Activated CD8-positive, alpha-beta memory T cell treated with anti-CD3 and anti-CD28 coated beads, Interleukin-2, amount 50 U/mL, for 1 hour (primary cell): ENCODE measurements around the gene PDGFD.

Source experiments
- DNase-seq: peaks from one replicate; pipeline ENCODE4 v3.0.0-alpha.2; 2020; ENCODE audit errors: extremely low read depth

Gene PDGFD

DNA sequence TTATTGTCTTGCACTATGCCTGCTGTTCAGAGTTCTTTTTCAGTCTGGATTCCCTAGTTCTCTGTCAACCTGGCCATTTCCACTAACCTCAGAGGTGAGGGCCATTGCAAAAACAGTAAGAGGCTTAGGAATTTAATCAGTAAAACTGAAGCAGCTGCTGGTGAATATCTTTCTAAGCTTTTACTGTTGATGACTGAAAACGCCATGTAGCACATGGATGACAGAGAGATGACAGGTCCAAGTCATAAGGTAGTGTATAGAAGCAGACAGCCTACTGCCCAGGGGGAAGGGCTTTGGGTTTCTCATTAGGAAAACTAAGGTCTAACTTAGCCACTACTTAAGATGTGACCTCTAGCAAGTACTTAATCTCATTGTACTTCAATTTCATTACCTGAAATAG, 280.1 kb downstream of the PDGFD start:
- DNase-seq: no peak

DNA sequence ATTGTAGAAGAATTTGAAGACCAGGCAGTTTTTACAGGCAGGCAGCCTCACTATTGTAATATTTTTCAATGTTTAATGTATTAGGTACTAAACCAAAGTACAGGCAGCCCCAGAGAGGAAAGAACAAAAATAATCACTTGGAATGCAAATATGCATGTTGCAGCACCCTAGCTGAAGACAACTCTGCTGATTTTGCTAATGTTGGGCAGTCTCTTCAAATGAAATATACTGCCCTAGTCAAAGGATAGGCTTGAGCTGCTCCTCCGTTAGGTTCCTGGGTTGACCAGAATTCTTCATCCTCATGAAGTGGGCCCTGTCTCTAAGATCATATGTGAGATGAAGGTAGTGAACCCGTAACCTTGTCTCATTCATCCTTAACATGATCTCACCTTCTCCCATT, 280.7 kb downstream of the PDGFD start:
- DNase-seq: no peak

DNA sequence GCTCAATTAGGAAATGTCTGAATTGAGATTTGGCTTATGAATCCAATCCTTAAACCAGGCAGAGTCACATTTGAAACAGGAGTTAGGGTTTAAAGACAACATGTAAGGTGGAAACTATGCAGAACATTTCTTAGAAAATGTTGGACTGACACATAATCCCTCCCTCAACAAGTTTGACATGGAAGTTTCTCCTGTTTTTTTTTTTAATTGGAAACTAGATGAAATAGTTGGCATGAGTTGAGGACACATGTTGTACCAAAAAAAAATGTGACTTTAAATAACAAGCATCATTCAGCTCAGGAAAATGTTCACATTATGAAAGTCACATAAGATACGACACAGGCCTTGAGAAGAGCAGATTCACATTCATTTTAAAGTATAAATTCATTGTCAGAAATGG, 282.4 kb downstream of the PDGFD start:
- DNase-seq: no peak

- DNase-seq: no peak
Measured at GRCh38 chr11:103880968-103881367, 283.0 kb downstream of the PDGFD start.

GRCh38 chr11:103878646-103879045, 285.3 kb downstream of the PDGFD start:
- DNase-seq: no peak

- DNase-seq: no peak
Measured at GRCh38 chr11:103877221-103877620, 286.7 kb downstream of the PDGFD start.

DNA sequence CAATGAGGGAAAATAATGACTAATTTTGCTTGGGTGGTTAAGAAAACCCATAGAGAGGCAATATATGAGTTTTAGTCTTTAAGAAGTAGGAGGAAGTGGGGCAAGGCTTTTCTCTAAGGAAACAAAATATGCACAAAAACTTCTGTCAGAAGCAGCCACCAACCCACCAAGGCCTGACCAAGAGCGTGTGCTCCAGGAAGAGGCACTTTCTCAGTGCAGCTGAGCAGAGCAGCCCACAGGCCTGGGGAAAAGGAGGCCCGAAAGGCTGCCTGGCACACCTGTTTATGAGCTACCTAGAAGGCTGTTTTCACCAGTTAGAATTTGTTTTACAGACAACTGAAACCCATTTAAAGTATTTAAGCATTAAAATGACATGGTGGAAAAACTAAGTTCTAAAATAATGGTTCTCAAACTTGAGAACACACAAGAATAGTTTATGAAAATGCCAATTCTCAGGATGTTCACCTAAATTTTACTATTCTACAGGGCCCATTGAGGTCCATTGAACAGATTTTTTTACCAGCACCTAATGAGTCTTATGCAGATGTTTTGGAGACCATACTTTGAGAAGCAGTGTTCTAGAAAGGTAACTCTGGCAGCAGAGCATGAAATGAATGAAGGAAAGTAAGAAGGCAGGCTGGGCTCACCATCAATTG, 288.0 kb downstream of the PDGFD start:
- no peak for DNase-seq

GRCh38 chr11:103872748-103873147, 291.2 kb downstream of the PDGFD start:
- no peak for DNase-seq

DNA sequence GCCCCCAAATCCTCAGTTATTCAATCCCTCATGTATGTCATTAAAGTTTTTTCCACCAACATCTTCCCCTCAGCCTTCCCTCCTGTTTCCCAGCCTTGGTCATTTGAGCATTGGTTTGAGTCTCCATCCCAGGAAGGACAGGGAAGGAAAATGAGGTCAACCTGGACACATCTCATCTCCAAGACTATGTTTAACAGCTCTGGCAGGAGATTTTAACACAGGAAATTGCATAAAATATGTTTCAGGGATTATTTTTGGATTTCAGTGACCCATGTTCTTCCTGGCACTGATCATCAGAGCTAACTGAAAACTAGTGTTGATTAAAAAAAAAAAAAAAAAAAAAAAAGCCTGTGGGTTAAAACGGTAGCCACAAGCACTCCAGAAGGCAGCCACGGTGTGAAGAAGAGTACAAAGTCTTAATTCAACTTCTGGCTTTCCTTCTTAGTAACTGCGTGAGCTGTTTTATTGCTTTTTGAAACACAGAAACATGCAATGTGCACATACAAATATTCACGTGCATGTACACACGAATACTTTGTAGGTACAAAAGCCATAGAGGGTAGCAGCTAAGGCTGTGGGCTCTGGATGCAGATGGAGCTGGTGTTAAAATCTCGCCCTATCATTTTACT, 291.9 kb downstream of the PDGFD start:
- no peak for DNase-seq

DNA sequence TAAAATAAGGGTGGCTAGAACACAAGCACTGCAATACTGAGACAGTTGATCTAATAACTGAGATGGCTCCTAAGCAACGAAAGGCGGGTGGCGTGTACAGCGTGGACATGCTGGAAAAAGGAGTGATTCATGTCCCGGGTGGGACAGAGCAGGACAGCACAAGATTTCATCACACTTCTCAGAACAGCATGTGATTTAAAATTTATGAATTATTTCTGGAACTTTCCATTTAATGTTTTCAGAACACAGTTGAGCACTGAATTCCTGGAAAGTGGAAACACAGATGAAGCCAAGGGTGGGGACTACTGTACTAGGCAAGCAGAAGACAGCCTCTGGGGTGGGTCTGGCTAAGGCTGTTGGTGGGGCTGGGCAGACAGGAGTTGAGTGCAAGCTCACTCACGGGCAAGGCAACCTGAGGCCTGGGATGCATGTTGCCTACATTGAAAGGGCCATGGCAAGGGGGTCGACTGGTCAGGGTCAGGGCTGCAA, 293.1 kb downstream of the PDGFD start:
- DNase-seq: no peak

GRCh38 chr11:103867481-103867880, 296.5 kb downstream of the PDGFD start:
- DNase-seq: no peak

DNA sequence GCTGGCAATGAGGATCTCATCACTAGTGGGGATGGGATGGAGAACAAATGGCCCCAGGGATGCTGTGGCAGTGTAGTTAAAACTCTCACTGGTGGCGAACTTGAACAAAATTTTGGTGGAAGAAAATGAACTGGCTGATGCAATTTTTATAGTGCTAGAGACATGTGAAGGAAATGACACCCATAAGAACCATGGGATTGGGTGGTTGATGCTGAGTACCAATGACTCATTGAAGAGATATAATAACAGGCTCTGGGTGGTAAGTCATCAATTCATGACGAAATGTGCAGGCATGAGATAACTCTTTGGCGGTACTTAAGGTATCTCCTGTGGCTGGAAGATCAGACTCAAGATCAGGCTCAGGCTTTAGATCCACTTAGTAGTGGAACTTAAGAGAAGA, 300.4 kb downstream of the PDGFD start:
- DNase-seq: no peak

DNA sequence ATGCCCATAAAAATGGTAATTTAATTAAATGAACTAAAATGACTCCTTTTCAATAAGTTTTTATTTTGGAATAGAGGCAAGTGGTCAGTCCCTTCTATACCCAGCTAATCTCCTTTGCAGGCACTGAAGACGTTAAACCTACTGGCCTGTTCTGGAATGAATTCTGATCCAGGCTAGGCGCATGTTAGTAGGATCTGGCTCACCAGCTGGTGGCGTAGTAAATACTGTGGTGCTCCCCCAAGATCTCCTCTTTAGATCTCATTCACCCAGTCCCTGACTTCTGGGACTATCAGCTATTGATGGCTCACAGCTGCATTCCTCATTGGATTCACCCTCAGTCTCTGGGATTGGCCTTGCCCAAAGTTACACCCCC, 301.2 kb downstream of the PDGFD start:
- DNase-seq: no peak

- DNase-seq: no peak
Measured at GRCh38 chr11:103862094-103862801, 301.7 kb downstream of the PDGFD start.
